Heart left ventricle (tissue), 16 donors: ENCODE data around the gene FNIP1. TPM values are rescaled to one million over a fixed set of nuclear protein-coding genes. Genes with fewer than 3 reads are reported as not detected.
A peak's percentile ranks its signal among the peaks of the same experiment; 100 is the strongest.

Experiments
- ATAC-seq, 4 donors: fragments of 200-7000 bp; cut with Tn5 transposase; one replicate each; pipeline ENCODE4 v1.9.1; 2020 to 2022; ENCODE audit warnings: moderate library complexity in 4 of 4, mild to moderate bottlenecking in 3 of 4, moderate number of reproducible peaks in 1 of 4
- DNase-seq, 5 donors: peaks; one replicate each; pipeline ENCODE4 v3.0.0-alpha.2; 2020
- H3K27ac ChIP-seq, 12 donors: fragments of 200-600 bp; sonication (generic) in 4 of 12; one replicate each; pipeline versions ENCODE4 v1.5.0 to v1.8.0; 2016 to 2022; ENCODE audit warnings: mild to moderate bottlenecking in 2 of 12
- H3K27me3 ChIP-seq, 9 donors: fragments of 200-600 bp; sonication (generic) in 2 of 9; one replicate each; pipeline versions ENCODE4 v1.5.1 to v1.8.0; 2016 to 2022; ENCODE audit warnings: mild to moderate bottlenecking in 3 of 9
- H3K36me3 ChIP-seq, 9 donors: fragments of 200-600 bp; sonication (generic) in 2 of 9; one replicate each; pipeline versions ENCODE4 v1.5.0 to v1.8.0; 2018 to 2022; ENCODE audit warnings: mild to moderate bottlenecking in 2 of 9
- H3K4me1 ChIP-seq, 12 donors: fragments of 200-600 bp; sonication (generic) in 4 of 12; one replicate each; pipeline versions ENCODE4 v1.5.0 to v1.8.0; 2016 to 2022; ENCODE audit warnings: mild to moderate bottlenecking in 3 of 12
- H3K4me3 ChIP-seq, 12 donors: fragments of 200-600 bp; sonication (generic) in 4 of 12; one replicate each; pipeline versions ENCODE4 v1.5.0 to v1.8.0; 2017 to 2022; ENCODE audit warnings: mild to moderate bottlenecking in 9 of 12, moderate library complexity in 4 of 12
- H3K9me3 ChIP-seq, 12 donors: fragments of 200-600 bp; sonication (generic) in 4 of 12; one replicate each; pipeline versions ENCODE4 v1.5.0 to v1.8.0; 2016 to 2022; ENCODE audit warnings: mild to moderate bottlenecking in 1 of 12
- CTCF ChIP-seq, 12 donors: fragments of 200-600 bp; sonication (generic) in 4 of 12; IDR thresholded peaks; one replicate each; pipeline versions ENCODE4 v1.5.0 to v1.8.0; 2018 to 2022; ENCODE audit warnings: antibody characterized with exemption in 12 of 12, mild to moderate bottlenecking in 5 of 12
- POLR2A ChIP-seq, 2 donors: fragments of 450-650 bp; IDR thresholded peaks; one replicate each; pipeline ENCODE4 v1.6.1; 2017; ENCODE audit warnings: antibody characterized with exemption in 2 of 2, mild to moderate bottlenecking in 2 of 2, moderate library complexity in 2 of 2
- WGBS, 4 donors: extraction: QIAGEN DNeasy Blood & Tissue Kit in 2 of 4; methylation state at CpG; one replicate each; pipeline versions ENCODE4 v1.1.5 to v1.1.7; 2013 to 2018; 5-methylcytosine and 5-hydroxymethylcytosine counted together
- intact Hi-C, 10 donors: fragments of 100-400 bp; cut with DNase I; formaldehyde crosslinking; loops; one replicate each; pipeline versions ENCODE4 v1.11.1 to v1.14.2; 2022
- polyA plus RNA-seq, 2 donors: library from polyadenylated mRNA; stranded (reverse); fragments of 200-250 nt; gene quantifications; one replicate each; pipeline ENCODE4 v1.2.3, GENCODE V29; 2013
- total RNA-seq, 9 donors: library from RNA; depleted of rRNA in 2 of 9; stranded (reverse); fragments of >200 nt in 2 of 9; fragmentation: NEBNext Ultra II Directional in 3 of 9; extraction: Animal tissue kit (Norgen Biotek cat#: 25700) in 3 of 9; gene quantifications; one replicate each; pipeline versions ENCODE4 v1.1.0 to v1.2.4, GENCODE V29; 2016 to 2023
- donor health status: ischemic (EF 13 %, LVEDD 7.1; RV severe dilation, severe dysfunction).
- donor health status: healthy with polysubstance abuse.
- donor health status: DM: no; HTN: yes; CAD: no.
- donor health status: DM: no; HTN: no; CAD: no.
- donor health status: ischemic (EF 25% LVEDD 6.9; RV normal size, moderate dysfunction).
- donor health status: ischemic (EF 25% LVEDD 5.7; RV mildly dilated, moderate dysfunction).
- donor health status: healthy.
- donor health status: DM: yes; HTN: yes; CAD: no.
- donor health status: ischemic (EF 35%, LVEDD 5.7; RV mildly dilated, moderate dysfunction).
- donor health status: nonischemic (EF 11% LVEDD 7.7; RV severe dilation, severe dysfunction).
- donor health status: DM: yes; HTN: yes; CAD: no.
- donor health status: PGD.
- donor health status: ischemic (EF 29% LVEDD 5.4; RV normal size, mild dysfunction).
- donor health status: nonischemic (EF 23%, LVEDD 6.1; RV moderate dilation, normal function).

FNIP1 gene
- total and polyA plus RNA-seq, 11 donors: 5.6 to 41.3 (median 33.7) TPM

- no peak overlapping the region for H3K27ac ChIP-seq
- H3K9me3 ChIP-seq: no peaks in the 10 kb centered on the region
- intact Hi-C loops: no loop called here
- 89 to 93% (median 91%) methylated on average over 3 of the region's 3 CpGs for WGBS, 4 donors
- DNase-seq: no peak
- H3K27me3 ChIP-seq: no peaks in the 10 kb centered on the region
- TF ChIP-seq CTCF (IDR thresholded peaks at IDR 0.05): no peak
- no peak for TF ChIP-seq POLR2A (IDR thresholded peaks at IDR 0.05)
- peaks cover 0 to 4% (median 0%) of the 10 kb centered on the region in 12 donors for H3K4me1 ChIP-seq
- peaks cover 0 to 98% (median 87%) of the 10 kb centered on the region in 9 donors for H3K36me3 ChIP-seq
- no peak overlapping the region for H3K4me3 ChIP-seq
- no peak for ATAC-seq
These were observed 147.7 kb downstream of the FNIP1 start for GRCh38 chr5:131649161-131649560.

DNA sequence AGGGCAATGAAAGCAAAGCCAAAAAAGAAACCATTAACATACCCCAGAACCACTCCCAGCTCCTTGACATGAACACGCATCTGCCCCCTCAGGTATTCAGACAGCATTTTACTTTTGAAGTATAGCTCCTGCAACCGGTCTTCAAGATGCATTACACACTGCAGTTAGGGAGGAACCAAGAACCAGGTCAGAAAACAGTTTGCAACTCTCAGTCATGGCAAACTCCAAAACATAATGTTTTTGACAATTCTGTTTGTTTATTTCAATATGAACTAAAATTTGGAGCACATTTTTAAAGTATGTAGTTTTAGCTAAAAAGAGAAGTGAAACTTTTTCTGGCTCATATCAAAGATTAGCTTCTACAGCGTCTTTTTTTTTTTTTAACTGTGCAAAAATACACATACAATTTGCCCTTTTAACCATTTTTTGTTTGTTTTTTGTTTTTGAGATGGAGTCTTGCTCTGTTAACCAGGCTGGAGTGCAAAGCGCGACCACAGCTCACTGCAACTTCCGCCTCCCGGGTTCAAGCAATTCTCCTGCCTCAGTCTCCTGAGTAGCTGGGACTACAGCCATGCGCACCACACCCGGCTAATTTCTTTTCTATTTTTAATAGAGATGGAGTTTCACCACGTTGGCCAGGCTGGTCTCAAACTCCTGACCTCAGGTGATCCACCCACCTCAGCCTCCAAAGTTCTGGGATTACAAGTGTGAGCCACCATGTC, 149.6 kb downstream of the FNIP1 start:
- no peaks in the 10 kb centered on the region for H3K27me3 ChIP-seq
- no peak overlapping the region for H3K27ac ChIP-seq
- H3K4me3 ChIP-seq: no peak overlapping the region
- TF ChIP-seq POLR2A (IDR thresholded peaks at IDR 0.05): no peak
- no peak for TF ChIP-seq CTCF (IDR thresholded peaks at IDR 0.05)
- DNase-seq (no peak), ATAC-seq (no peak)
- 81 to 86% (median 85%) methylated on average over 10 of the region's 10 CpGs for WGBS, 4 donors
- H3K9me3 ChIP-seq: no peaks in the 10 kb centered on the region
- peaks cover 0 to 95% (median 76%) of the 10 kb centered on the region in 9 donors for H3K36me3 ChIP-seq
- intact Hi-C loops: no loop called here
- H3K4me1 ChIP-seq: peaks cover 0 to 4% (median 0%) of the 10 kb centered on the region in 12 donors

- ATAC-seq (no peak), DNase-seq (no peak)
- Histone ChIP-seq H3K4me1 (peaks cover 0 to 4% (median 0%) of the 10 kb centered on the region in 12 donors), H3K27ac (peak overlapping the region in 1 of 12 donors; percentile 42), H3K27me3 (no peaks in the 10 kb centered on the region), H3K4me3 (no peak overlapping the region), H3K36me3 (peaks cover 0 to 75% (median 52%) of the 10 kb centered on the region in 9 donors), H3K9me3 (no peaks in the 10 kb centered on the region)
- 93 to 96% (median 94%) methylated on average over 7 of the region's 7 CpGs for WGBS, 4 donors
- intact Hi-C loops: no loop called here
- TF ChIP-seq POLR2A (IDR thresholded peaks at IDR 0.05): no peak
- TF ChIP-seq CTCF (IDR thresholded peaks at IDR 0.05): no peak
These were observed 152.0 kb downstream of the FNIP1 start for GRCh38 chr5:131644822-131645221.

DNA sequence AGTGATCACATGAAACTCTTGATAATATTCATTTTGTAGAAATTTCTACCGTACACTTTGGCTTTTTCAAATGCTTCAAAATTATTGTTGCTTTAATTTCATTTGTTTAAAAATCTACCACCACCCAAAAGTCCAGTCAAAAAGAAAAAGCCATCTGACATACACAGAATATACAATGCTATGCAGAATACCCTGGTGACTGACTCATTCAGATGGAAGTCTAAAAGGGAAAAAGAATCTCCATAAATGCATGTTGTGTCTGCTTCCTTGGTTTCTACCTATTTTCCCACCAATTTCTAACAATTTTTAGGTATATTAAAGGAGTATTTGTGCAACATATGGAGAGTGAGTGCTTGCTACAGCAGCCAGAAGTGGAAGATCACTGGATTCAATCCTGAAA, 152.4 kb downstream of the FNIP1 start:
- peak overlapping the region in 1 of 12 donors; percentile 42 for H3K27ac ChIP-seq
- no peaks in the 10 kb centered on the region for H3K9me3 ChIP-seq
- WGBS, 4 donors: 45 to 61% (median 56%) methylated on average over 1 of the region's 1 CpG
- H3K4me1 ChIP-seq: peaks cover 0 to 4% (median 0%) of the 10 kb centered on the region in 12 donors
- TF ChIP-seq CTCF (IDR thresholded peaks at IDR 0.05): no peak
- TF ChIP-seq POLR2A (IDR thresholded peaks at IDR 0.05): no peak
- H3K27me3 ChIP-seq: no peaks in the 10 kb centered on the region
- peaks cover 0 to 70% (median 48%) of the 10 kb centered on the region in 9 donors for H3K36me3 ChIP-seq
- DNase-seq (no peak), ATAC-seq (no peak)
- H3K4me3 ChIP-seq: no peak overlapping the region
- intact Hi-C loops: no loop called here
